ENCODE results near the gene SLC22A7.

- TF ChIP-seq POLR2AphosphoS5 (IDR thresholded peaks at IDR 0.05; ENCODE audit: insufficient read depth in 1 of 2, low read depth in 1 of 2), result no peak
- TF ChIP-seq, protein P1, sequence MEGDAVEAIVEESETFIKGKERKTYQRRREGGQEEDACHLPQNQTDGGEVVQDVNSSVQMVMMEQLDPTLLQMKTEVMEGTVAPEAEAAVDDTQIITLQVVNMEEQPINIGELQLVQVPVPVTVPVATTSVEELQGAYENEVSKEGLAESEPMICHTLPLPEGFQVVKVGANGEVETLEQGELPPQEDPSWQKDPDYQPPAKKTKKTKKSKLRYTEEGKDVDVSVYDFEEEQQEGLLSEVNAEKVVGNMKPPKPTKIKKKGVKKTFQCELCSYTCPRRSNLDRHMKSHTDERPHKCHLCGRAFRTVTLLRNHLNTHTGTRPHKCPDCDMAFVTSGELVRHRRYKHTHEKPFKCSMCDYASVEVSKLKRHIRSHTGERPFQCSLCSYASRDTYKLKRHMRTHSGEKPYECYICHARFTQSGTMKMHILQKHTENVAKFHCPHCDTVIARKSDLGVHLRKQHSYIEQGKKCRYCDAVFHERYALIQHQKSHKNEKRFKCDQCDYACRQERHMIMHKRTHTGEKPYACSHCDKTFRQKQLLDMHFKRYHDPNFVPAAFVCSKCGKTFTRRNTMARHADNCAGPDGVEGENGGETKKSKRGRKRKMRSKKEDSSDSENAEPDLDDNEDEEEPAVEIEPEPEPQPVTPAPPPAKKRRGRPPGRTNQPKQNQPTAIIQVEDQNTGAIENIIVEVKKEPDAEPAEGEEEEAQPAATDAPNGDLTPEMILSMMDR (IDR thresholded peaks at IDR 0.05), result no peak
These were observed 42.5 kb upstream of the SLC22A7 start for GRCh38 chr6:43255408-43256054.
